ENCODE measurements around the gene CCDC47.
A peak's percentile ranks its signal among the peaks of the same experiment; 100 is the strongest.

Gene CCDC47

GRCh38 chr17:63696381-63696961, 76.9 kb downstream of the CCDC47 start:
- DNase-seq: peak in 1 of 2 experiments; percentile 27

GRCh38 chr17:63695889-63696288, 77.5 kb downstream of the CCDC47 start:
- no peak for DNase-seq
